ENCODE measurements around the gene DCLK2.

- TF ChIP-seq EP300 (IDR thresholded peaks at IDR 0.05; ENCODE audit: borderline replicate concordance): no peak
- TF ChIP-seq YY1 (IDR thresholded peaks at IDR 0.05; ENCODE audit: low read depth): no peak
- no peak for TF ChIP-seq REST (IDR thresholded peaks at IDR 0.05; ENCODE audit: low read depth)
- TF ChIP-seq EGR1 (IDR thresholded peaks at IDR 0.05): no peak
- TF ChIP-seq CEBPB (IDR thresholded peaks at IDR 0.05): no peak
- TF ChIP-seq RAD21 (IDR thresholded peaks at IDR 0.05; ENCODE audit: low read depth): no peak
These were observed 44.8 kb downstream of the DCLK2 start for GRCh38 chr4:150123087-150123486.
